Ovary (tissue), 3 donors: ENCODE data around the gene GULP1.

Experiments
- CTCF ChIP-seq, 3 donors: fragments of 450-650 bp in 2 of 3; fragments of 200-600 bp in 1 of 3; IDR thresholded peaks; one replicate each; pipeline versions ENCODE4 v1.5.1 to v1.8.0; 2016 to 2022; ENCODE audit warnings: antibody characterized with exemption in 3 of 3, mild to moderate bottlenecking in 1 of 3
- POLR2A ChIP-seq: fragments of 450-650 bp; IDR thresholded peaks from one replicate; pipeline ENCODE4 v1.6.1; 2017; ENCODE audit warnings: antibody characterized with exemption, mild to moderate bottlenecking, moderate library complexity
- donor health status: DM: no; HTN: no; CAD: no.

- TF ChIP-seq CTCF (IDR thresholded peaks at IDR 0.05) (no peak), POLR2A (no peak)
These were observed 29.2 kb downstream of the GULP1 start for GRCh38 chr2:188320861-188321260.
